Caco-2 (cell line): ENCODE measurements around the gene TCEAL1. TPM values are rescaled to one million over a fixed set of nuclear protein-coding genes. Genes with fewer than 3 reads are reported as not detected.

ENCODE experiments used
- BruUV-seq: library from RNA; stranded (reverse); fragments of 400-500 nt; replicated peaks from 2 replicates; lab custom pipeline; 2021; lab: Mats Ljungman, UMichigan
- CTCF ChIA-PET: fragments of 300-600 bp; sonication (Branson Sonifier 250); formaldehyde crosslinking; loops from one replicate; lab custom pipeline; 2022; ENCODE audit warnings: antibody characterized with exemption; lab: Charles Lee
- POLR2A ChIA-PET: fragments of 300-600 bp; sonication (Branson Sonifier 250); formaldehyde crosslinking; loops from one replicate; lab custom pipeline; 2022; ENCODE audit warnings: antibody characterized with exemption; lab: Charles Lee
- DNase-seq, 2 experiments: peaks; one replicate each; pipeline versions ENCODE4 v3.0.0 to v3.0.0-alpha.2; 2020 to 2022
- H3K27me3 ChIP-seq: replicated peaks from 2 replicates; pipeline ENCODE4 v1.6.0; 2011; ENCODE audit warnings: low read length; ENCODE audit not compliant: control insufficient read depth, insufficient read depth
- H3K36me3 ChIP-seq: 2 replicates; pipeline ENCODE4 v1.5.1; 2011; ENCODE audit warnings: low read length; ENCODE audit not compliant: control insufficient read depth, insufficient read depth
- H3K4me1 ChIP-seq: fragments of 250-450 bp; sonication (Bioruptor Pico); 2 replicates; pipeline ENCODE4 v1.5.1; 2020; ENCODE audit warnings: mild to moderate bottlenecking
- H3K4me3 ChIP-seq: 2 replicates; pipeline ENCODE4 v1.5.1; 2011; ENCODE audit warnings: low read depth, mild to moderate bottlenecking, control low read depth, low read length
- H3K9me3 ChIP-seq: fragments of 250-450 bp; sonication (Bioruptor Pico); 2 replicates; pipeline ENCODE4 v1.5.1; 2020; ENCODE audit warnings: mild to moderate bottlenecking, moderate library complexity
- H3K27ac Mint-ChIP-seq: one replicate; pipeline ENCODE4 v1.8.0; 2022; ENCODE audit warnings: mixed read lengths; ENCODE audit not compliant: unreplicated experiment
- H3K27me3 Mint-ChIP-seq: one replicate; pipeline ENCODE4 v1.8.0; 2022; ENCODE audit warnings: mixed read lengths; ENCODE audit not compliant: insufficient read depth, unreplicated experiment
- H3K36me3 Mint-ChIP-seq: one replicate; pipeline ENCODE4 v1.8.0; 2022; ENCODE audit warnings: mild to moderate bottlenecking, mixed read lengths; ENCODE audit not compliant: insufficient read depth, unreplicated experiment
- H3K4me1 Mint-ChIP-seq: one replicate; pipeline ENCODE4 v1.8.0; 2022; ENCODE audit warnings: low read depth, mixed read lengths; ENCODE audit not compliant: unreplicated experiment
- H3K4me3 Mint-ChIP-seq: one replicate; pipeline ENCODE4 v1.8.0; 2022; ENCODE audit warnings: mild to moderate bottlenecking, moderate library complexity, mixed read lengths; ENCODE audit not compliant: unreplicated experiment
- H3K9me3 Mint-ChIP-seq: one replicate; pipeline ENCODE4 v1.8.0; 2022; ENCODE audit warnings: mixed read lengths; ENCODE audit not compliant: unreplicated experiment
- intact Hi-C: fragments of 100-400 bp; cut with micrococcal nuclease; formaldehyde crosslinking; loops from one replicate; pipeline ENCODE4 v1.10.0; 2022; ENCODE audit not compliant: unreplicated experiment
- total RNA-seq: library from RNA; stranded (reverse); gene quantifications from 2 replicates; pipeline ENCODE4 v1.2.3, GENCODE V29; 2022
- TF ChIP-seq, protein P1 (sequence below), 2 experiments: fragments of 200-600 bp in 1 of 2; IDR thresholded peaks; 1 replicate in 1 of 2; 2 replicates in 1 of 2; pipeline versions ENCODE4 v1.5.1 to v1.8.0; 2011 to 2022; ENCODE audit warnings: antibody characterized with exemption in 1 of 2, control low read depth in 1 of 2, inconsistent platforms in 1 of 2, low read depth in 1 of 2, low read length in 1 of 2, mild to moderate bottlenecking in 1 of 2, moderate library complexity in 1 of 2; ENCODE audit not compliant: insufficient read depth in 1 of 2, severe bottlenecking in 1 of 2, unreplicated experiment in 1 of 2

TCEAL1 gene
- total RNA-seq, 1 experiment from 2014 or later = 11.8 TPM

DNA sequence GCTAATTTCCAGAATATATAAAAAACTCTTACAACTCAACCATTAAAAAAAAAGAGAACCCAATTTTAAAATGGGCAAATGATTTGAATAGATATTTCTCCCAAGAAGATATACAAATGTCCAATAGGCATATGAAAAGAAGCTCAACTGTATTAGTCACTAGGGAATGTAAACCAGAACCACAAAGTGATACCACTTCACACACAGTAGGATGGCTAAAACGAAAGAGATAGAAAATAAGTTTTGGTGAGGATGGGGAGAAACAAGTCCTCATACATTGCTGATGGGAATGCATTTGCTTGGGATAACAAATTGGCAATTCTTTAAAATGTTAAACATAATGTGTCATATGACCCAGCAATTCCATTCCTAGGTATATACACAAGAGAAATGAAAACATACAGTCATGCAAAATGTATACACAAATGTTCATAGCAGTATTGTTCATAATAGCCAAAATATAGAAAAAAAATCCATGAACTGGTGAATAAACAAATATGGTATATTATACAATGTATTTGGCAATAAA is 15.3 kb upstream of the TCEAL1 start:
- intact Hi-C loops = no loop called here
- Histone ChIP-seq H3K4me3 (no peak overlapping the region), H3K27me3 (no peaks in the 10 kb centered on the region), H3K9me3 (no peaks in the 10 kb centered on the region), H3K36me3 (no peaks in the 10 kb centered on the region), H3K4me1 (no peaks in the 10 kb centered on the region)
- Mint-ChIP-seq H3K4me3 (no peak overlapping the region), H3K4me1 (no peaks in the 10 kb centered on the region), H3K27me3 (no peaks in the 10 kb centered on the region), H3K36me3 (peaks cover 6% of the 10 kb centered on the region), H3K27ac (no peak overlapping the region), H3K9me3 (no peaks in the 10 kb centered on the region)
- ChIA-PET POLR2A (no interaction called here), CTCF (no interaction called here)
- no TSS peak for BruUV-seq
- TF ChIP-seq, protein P1, sequence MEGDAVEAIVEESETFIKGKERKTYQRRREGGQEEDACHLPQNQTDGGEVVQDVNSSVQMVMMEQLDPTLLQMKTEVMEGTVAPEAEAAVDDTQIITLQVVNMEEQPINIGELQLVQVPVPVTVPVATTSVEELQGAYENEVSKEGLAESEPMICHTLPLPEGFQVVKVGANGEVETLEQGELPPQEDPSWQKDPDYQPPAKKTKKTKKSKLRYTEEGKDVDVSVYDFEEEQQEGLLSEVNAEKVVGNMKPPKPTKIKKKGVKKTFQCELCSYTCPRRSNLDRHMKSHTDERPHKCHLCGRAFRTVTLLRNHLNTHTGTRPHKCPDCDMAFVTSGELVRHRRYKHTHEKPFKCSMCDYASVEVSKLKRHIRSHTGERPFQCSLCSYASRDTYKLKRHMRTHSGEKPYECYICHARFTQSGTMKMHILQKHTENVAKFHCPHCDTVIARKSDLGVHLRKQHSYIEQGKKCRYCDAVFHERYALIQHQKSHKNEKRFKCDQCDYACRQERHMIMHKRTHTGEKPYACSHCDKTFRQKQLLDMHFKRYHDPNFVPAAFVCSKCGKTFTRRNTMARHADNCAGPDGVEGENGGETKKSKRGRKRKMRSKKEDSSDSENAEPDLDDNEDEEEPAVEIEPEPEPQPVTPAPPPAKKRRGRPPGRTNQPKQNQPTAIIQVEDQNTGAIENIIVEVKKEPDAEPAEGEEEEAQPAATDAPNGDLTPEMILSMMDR (IDR thresholded peaks at IDR 0.05; ENCODE audit: insufficient read depth in 1 of 2, low read depth in 1 of 2, low read length in 1 of 2, severe bottlenecking in 1 of 2, unreplicated experiment in 1 of 2) = no peak
- DNase-seq = no peak

DNA sequence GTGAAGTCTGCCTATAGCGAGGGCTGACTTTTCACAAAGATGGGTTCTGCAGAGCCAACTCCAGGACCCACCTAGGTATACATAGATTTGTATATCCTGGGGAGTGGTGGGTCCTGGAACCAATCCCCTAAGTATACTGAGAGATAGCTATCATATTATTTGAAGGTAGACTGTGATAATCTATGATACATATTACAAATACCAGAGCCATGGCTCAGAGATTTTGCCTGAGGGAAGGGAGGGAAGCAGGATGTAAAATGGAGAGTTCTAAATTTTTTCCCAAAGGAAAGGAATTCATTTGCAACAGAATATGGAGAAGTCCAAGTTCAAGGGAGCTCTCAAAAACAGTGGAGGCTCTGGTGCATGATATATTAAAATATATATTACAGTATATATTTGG is 13.8 kb upstream of the TCEAL1 start:
- H3K27ac Mint-ChIP-seq = no peak overlapping the region
- ChIA-PET POLR2A (no interaction called here), CTCF (no interaction called here)
- intact Hi-C loops = no loop called here
- Histone ChIP-seq H3K36me3 (no peaks in the 10 kb centered on the region), H3K9me3 (no peaks in the 10 kb centered on the region), H3K27me3 (no peaks in the 10 kb centered on the region), H3K4me1 (no peaks in the 10 kb centered on the region), H3K4me3 (no peak overlapping the region)
- peaks cover 6% of the 10 kb centered on the region for H3K36me3 Mint-ChIP-seq
- H3K4me1 Mint-ChIP-seq = no peaks in the 10 kb centered on the region
- no TSS peak for BruUV-seq
- DNase-seq = no peak
- TF ChIP-seq, protein P1 (IDR thresholded peaks at IDR 0.05; ENCODE audit: insufficient read depth in 1 of 2, low read depth in 1 of 2, low read length in 1 of 2, severe bottlenecking in 1 of 2, unreplicated experiment in 1 of 2) = no peak
- H3K4me3 Mint-ChIP-seq = no peak overlapping the region
- no peaks in the 10 kb centered on the region for H3K9me3 Mint-ChIP-seq
- no peaks in the 10 kb centered on the region for H3K27me3 Mint-ChIP-seq

DNA sequence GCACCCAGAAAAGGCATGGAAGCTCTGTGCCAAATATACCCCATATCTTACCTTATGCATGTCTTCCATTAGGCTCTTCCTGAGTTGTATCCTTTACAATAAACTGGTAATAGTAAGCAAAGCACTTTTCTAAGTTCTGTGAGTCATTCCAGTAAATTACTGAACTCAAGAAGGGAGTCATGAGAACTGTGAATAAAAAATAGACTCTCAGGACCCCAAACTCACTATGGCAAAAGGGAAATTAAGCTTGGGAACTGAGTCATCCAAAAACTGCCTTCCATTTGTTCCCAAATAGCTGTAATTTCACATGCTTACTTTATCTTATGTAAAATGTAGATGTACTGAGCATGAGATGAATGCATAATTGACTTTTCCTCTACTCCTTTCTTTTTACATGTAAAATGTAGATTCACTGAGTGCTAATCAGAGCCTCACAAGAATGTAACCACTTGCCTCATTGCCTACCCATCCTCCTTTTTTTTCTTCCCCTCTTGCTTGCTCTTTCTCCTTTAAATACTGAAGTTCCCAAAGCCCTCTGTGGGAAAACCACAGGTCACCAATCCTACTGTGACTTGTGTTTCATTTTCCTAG is 12.9 kb upstream of the TCEAL1 start:
- no peak for DNase-seq
- no peaks in the 10 kb centered on the region for H3K9me3 ChIP-seq
- Mint-ChIP-seq H3K4me1 (no peaks in the 10 kb centered on the region), H3K4me3 (no peak overlapping the region), H3K27me3 (no peaks in the 10 kb centered on the region), H3K27ac (no peak overlapping the region), H3K36me3 (peaks cover 6% of the 10 kb centered on the region), H3K9me3 (no peaks in the 10 kb centered on the region)
- TF ChIP-seq, protein P1 (IDR thresholded peaks at IDR 0.05; ENCODE audit: insufficient read depth in 1 of 2, low read depth in 1 of 2, low read length in 1 of 2, severe bottlenecking in 1 of 2, unreplicated experiment in 1 of 2) = no peak
- H3K27me3 ChIP-seq = no peaks in the 10 kb centered on the region
- intact Hi-C loops = no loop called here
- no peaks in the 10 kb centered on the region for H3K36me3 ChIP-seq
- H3K4me1 ChIP-seq = no peaks in the 10 kb centered on the region
- BruUV-seq = no TSS peak
- H3K4me3 ChIP-seq = no peak overlapping the region
- ChIA-PET POLR2A (no interaction called here), CTCF (no interaction called here)
